H9 (cell line): Measurements from ENCODE around the gene CCDC121. TPM values are rescaled to one million over a fixed set of nuclear protein-coding genes. Genes with fewer than 3 reads are reported as not detected.
A peak's percentile ranks its signal among the peaks of the same experiment; 100 is the strongest.

Experiments
- DNase-seq: peaks from one replicate; pipeline ENCODE4 v3.0.0-alpha.2; 2017
- H2AFZ ChIP-seq: one replicate; pipeline ENCODE4 v1.6.1; 2013; ENCODE audit warnings: mild to moderate bottlenecking, low read length, control low read depth, moderate library complexity
- H2AK5ac ChIP-seq: 2 replicates; pipeline ENCODE4 v1.6.1; 2013; ENCODE audit warnings: low read length, control low read depth, mixed read lengths; ENCODE audit not compliant: insufficient read length
- H2BK120ac ChIP-seq: one replicate; pipeline ENCODE4 v1.6.1; 2013; ENCODE audit warnings: low read depth, mild to moderate bottlenecking, low read length, control low read depth, inconsistent platforms; ENCODE audit not compliant: poor library complexity, severe bottlenecking
- H2BK12ac ChIP-seq: 2 replicates; pipeline ENCODE4 v1.6.1; 2013; ENCODE audit warnings: low read length, control low read depth, mixed read lengths, low read depth; ENCODE audit not compliant: insufficient read length
- H2BK15ac ChIP-seq: 2 replicates; pipeline ENCODE4 v1.6.1; 2013; ENCODE audit warnings: low read depth, low read length, control low read depth
- H2BK20ac ChIP-seq: one replicate; pipeline ENCODE4 v1.6.1; 2013; ENCODE audit warnings: low read depth, mild to moderate bottlenecking, low read length, control low read depth, inconsistent platforms; ENCODE audit not compliant: poor library complexity, severe bottlenecking
- H2BK5ac ChIP-seq: 2 replicates; pipeline ENCODE4 v1.6.1; 2013; ENCODE audit warnings: low read length, control low read depth, mixed read lengths; ENCODE audit not compliant: insufficient read length
- H3K14ac ChIP-seq: 2 replicates; pipeline ENCODE4 v1.6.1; 2013; ENCODE audit warnings: low read length, control low read depth; ENCODE audit not compliant: insufficient read depth
- H3K18ac ChIP-seq: 2 replicates; pipeline ENCODE4 v1.6.1; 2013; ENCODE audit warnings: low read depth, mild to moderate bottlenecking, mixed read lengths, low read length, control low read depth; ENCODE audit not compliant: insufficient read length
- H3K23ac ChIP-seq: 2 replicates; pipeline ENCODE4 v1.6.1; 2013; ENCODE audit warnings: low read length, control low read depth, mixed read lengths, low read depth; ENCODE audit not compliant: insufficient read length
- H3K23me2 ChIP-seq: 2 replicates; pipeline ENCODE4 v1.6.1; 2013; ENCODE audit warnings: low read depth, mild to moderate bottlenecking, mixed read lengths, low read length, control low read depth; ENCODE audit not compliant: insufficient read length, poor library complexity, severe bottlenecking
- H3K27ac ChIP-seq: 2 replicates; pipeline ENCODE4 v1.5.1; 2013; ENCODE audit warnings: low read length, control low read depth, mixed read lengths, low read depth; ENCODE audit not compliant: insufficient read length
- H3K27me3 ChIP-seq: 2 replicates; pipeline ENCODE4 v1.6.1; 2013; ENCODE audit warnings: low read length, control low read depth, inconsistent platforms; ENCODE audit not compliant: insufficient read depth
- H3K4ac ChIP-seq: 2 replicates; pipeline ENCODE4 v1.6.1; 2013; ENCODE audit warnings: low read depth, mild to moderate bottlenecking, control low read depth, inconsistent platforms, low read length, moderate library complexity
- H3K4me1 ChIP-seq: 2 replicates; pipeline ENCODE4 v1.6.1; 2013; ENCODE audit warnings: low read length, control low read depth, inconsistent platforms; ENCODE audit not compliant: insufficient read depth
- H3K4me2 ChIP-seq: 2 replicates; pipeline ENCODE4 v1.6.1; 2013; ENCODE audit warnings: low read length, control low read depth, mixed read lengths; ENCODE audit not compliant: insufficient read length, insufficient read depth
- H3K56ac ChIP-seq: 2 replicates; pipeline ENCODE4 v1.6.1; 2013; ENCODE audit warnings: low read depth, mild to moderate bottlenecking, mixed read lengths, low read length, control low read depth; ENCODE audit not compliant: insufficient read length
- H3K79me1 ChIP-seq: 2 replicates; pipeline ENCODE4 v1.6.1; 2013; ENCODE audit warnings: low read depth, mild to moderate bottlenecking, moderate library complexity, low read length, control low read depth, inconsistent platforms; ENCODE audit not compliant: insufficient read depth, poor library complexity, severe bottlenecking
- H3K79me2 ChIP-seq: 2 replicates; pipeline ENCODE4 v1.6.1; 2013; ENCODE audit warnings: low read length, control low read depth, inconsistent platforms; ENCODE audit not compliant: insufficient read depth
- H3K9ac ChIP-seq: 2 replicates; pipeline ENCODE4 v1.6.1; 2013; ENCODE audit warnings: low read length, control low read depth, mixed read lengths; ENCODE audit not compliant: insufficient read length; ENCODE audit errors: extremely low read depth
- H3K9me3 ChIP-seq: one replicate; pipeline ENCODE4 v1.6.1; 2013; ENCODE audit warnings: low read depth, low read length, inconsistent platforms; ENCODE audit not compliant: control insufficient read depth
- H3T11ph ChIP-seq: one replicate; pipeline ENCODE4 v1.6.1; 2013; ENCODE audit warnings: mild to moderate bottlenecking, low read length, control low read depth, inconsistent platforms
- H4K20me1 ChIP-seq: one replicate; pipeline ENCODE4 v1.6.1; 2013; ENCODE audit not compliant: control insufficient read depth, insufficient read length, insufficient read depth
- H4K5ac ChIP-seq: 2 replicates; pipeline ENCODE4 v1.6.1; 2013; ENCODE audit warnings: low read depth, mild to moderate bottlenecking, mixed read lengths, low read length, control low read depth; ENCODE audit not compliant: insufficient read length
- H4K8ac ChIP-seq: replicated peaks from 2 replicates; pipeline ENCODE4 v1.6.1; 2013; ENCODE audit warnings: low read length, control low read depth, mixed read lengths, low read depth; ENCODE audit not compliant: insufficient read length
- H4K91ac ChIP-seq: 2 replicates; pipeline ENCODE4 v1.6.1; 2013; ENCODE audit warnings: low read depth, mild to moderate bottlenecking, moderate library complexity, mixed read lengths, low read length, control low read depth; ENCODE audit not compliant: insufficient read length
- H3K27ac Mint-ChIP-seq, 3 experiments: 2 replicates in 2 of 3; 3 replicates in 1 of 3; pipeline ENCODE4 v1.8.0; 2020 to 2021; ENCODE audit warnings: mixed read lengths in 3 of 3, mild to moderate bottlenecking in 1 of 3, moderate library complexity in 1 of 3
- H3K27me3 Mint-ChIP-seq: 2 replicates; pipeline ENCODE4 v1.8.0; 2021; ENCODE audit warnings: low read depth, mild to moderate bottlenecking, moderate library complexity, mixed read lengths
- H3K36me3 Mint-ChIP-seq, 3 experiments: 2 replicates in 2 of 3; 3 replicates in 1 of 3; pipeline ENCODE4 v1.8.0; 2020 to 2021; ENCODE audit warnings: low read depth in 3 of 3, mixed read lengths in 3 of 3; ENCODE audit not compliant: insufficient read depth in 1 of 3
- H3K4me1 Mint-ChIP-seq, 2 experiments: 2 replicates each; pipeline ENCODE4 v1.8.0; 2020; ENCODE audit warnings: mixed read lengths in 2 of 2
- H3K4me3 Mint-ChIP-seq, 2 experiments: 2 replicates in 1 of 2; 3 replicates in 1 of 2; pipeline ENCODE4 v1.8.0; 2020 to 2021; ENCODE audit warnings: mild to moderate bottlenecking in 2 of 2, mixed read lengths in 2 of 2, moderate library complexity in 1 of 2
- H3K9me3 Mint-ChIP-seq, 2 experiments: 2 replicates in 1 of 2; 3 replicates in 1 of 2; pipeline ENCODE4 v1.8.0; 2020; ENCODE audit warnings: mild to moderate bottlenecking in 2 of 2, mixed read lengths in 2 of 2, moderate library complexity in 1 of 2
- CTCF ChIP-seq: fragments of 200-600 bp; sonication (generic); conservative IDR thresholded peaks from 3 replicates; pipeline ENCODE4 v1.8.0; 2021; ENCODE audit warnings: antibody characterized with exemption, mild to moderate bottlenecking
- WGBS: extraction: QIAGEN DNeasy Blood & Tissue Kit; methylation state at CpG from one replicate; pipeline ENCODE4 v1.1.7; 2013; ENCODE audit warnings: missing lambda C conversion rate, low lambda C conversion rate, mixed read lengths; ENCODE audit not compliant: insufficient read length; ENCODE audit errors: extremely low coverage; 5-methylcytosine and 5-hydroxymethylcytosine counted together
- total RNA-seq: library from RNA; stranded (reverse); gene quantifications from 2 replicates; pipeline ENCODE4 v1.2.1, GENCODE V29; 2021

Gene CCDC121
- total RNA-seq, 1 experiment from 2014 or later: 1.2 TPM

DNA sequence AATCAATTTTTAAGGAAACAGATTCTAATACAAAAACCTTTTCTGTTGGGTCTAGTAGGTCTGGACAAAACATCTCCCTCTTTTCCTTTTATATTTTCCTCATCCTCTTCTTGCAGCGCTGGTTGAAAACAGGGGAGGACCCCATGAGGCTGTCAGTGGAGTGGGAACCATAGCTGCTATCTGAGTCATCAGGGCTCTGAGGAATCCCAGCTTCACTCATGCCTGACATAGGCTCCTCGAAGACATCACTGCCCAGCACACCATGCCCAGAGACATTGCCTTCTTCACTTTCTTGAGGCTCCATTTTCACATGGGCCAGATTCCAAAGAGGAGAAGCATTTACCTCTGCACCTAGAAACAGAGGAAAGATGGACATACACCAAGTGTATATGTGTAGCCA lies 24.6 kb upstream of the CCDC121 start:
- no peak overlapping the region for H3K4me2 ChIP-seq
- H3K79me1 ChIP-seq: no peaks in the 10 kb centered on the region
- no peaks in the 10 kb centered on the region for H3K23me2 ChIP-seq
- Mint-ChIP-seq H3K4me3 (no peak overlapping the region), H3K27ac (peak overlapping the region in 1 of 3 experiments; percentile 28; a peak in 1 of 7 replicates), H3K36me3 (peaks cover 15 to 79% (median 66%) of the 10 kb centered on the region in 3 experiments; a peak in 6 of 7 replicates), H3K9me3 (no peaks in the 10 kb centered on the region), H3K27me3 (no peaks in the 10 kb centered on the region), H3K4me1 (peaks cover 10 to 14% of the 10 kb centered on the region in 2 experiments)
- H2BK5ac ChIP-seq: no peak overlapping the region
- no peak overlapping the region for H3K18ac ChIP-seq
- no peak for DNase-seq
- H4K91ac ChIP-seq: no peak overlapping the region
- H3K27ac ChIP-seq: no peak overlapping the region
- H3K4ac ChIP-seq: no peak overlapping the region
- no peak overlapping the region for H2BK20ac ChIP-seq
- no CpG with 5 or more reads among the region's 2 CpGs for WGBS
- no peak overlapping the region for H4K8ac ChIP-seq
- H3K23ac ChIP-seq: no peak overlapping the region
- H3K4me1 ChIP-seq: no peaks in the 10 kb centered on the region
- no peak overlapping the region for H2BK15ac ChIP-seq
- H3K9ac ChIP-seq: no peak overlapping the region
- H3K14ac ChIP-seq: no peak overlapping the region
- no peak overlapping the region for H2BK12ac ChIP-seq
- no peak overlapping the region for H2AK5ac ChIP-seq
- no peaks in the 10 kb centered on the region for H3K27me3 ChIP-seq
- H3K56ac ChIP-seq: no peak overlapping the region
- H3K79me2 ChIP-seq: no peaks in the 10 kb centered on the region
- H3T11ph ChIP-seq: no peak overlapping the region
- H4K20me1 ChIP-seq: no peaks in the 10 kb centered on the region
- H4K5ac ChIP-seq: no peak overlapping the region
- no peak for TF ChIP-seq CTCF
- H2BK120ac ChIP-seq: no peak overlapping the region
- no peaks in the 10 kb centered on the region for H3K9me3 ChIP-seq
- no peak overlapping the region for H2AFZ ChIP-seq
